ENCODE measurements around the gene PANX1.

Gene PANX1

GRCh38 chr11:94129512-94130297, 1.1 kb downstream of the PANX1 start:
- DNase-seq, result no peak

GRCh38 chr11:94130298-94131046, 1.8 kb downstream of the PANX1 start:
- DNase-seq, result no peak

DNA sequence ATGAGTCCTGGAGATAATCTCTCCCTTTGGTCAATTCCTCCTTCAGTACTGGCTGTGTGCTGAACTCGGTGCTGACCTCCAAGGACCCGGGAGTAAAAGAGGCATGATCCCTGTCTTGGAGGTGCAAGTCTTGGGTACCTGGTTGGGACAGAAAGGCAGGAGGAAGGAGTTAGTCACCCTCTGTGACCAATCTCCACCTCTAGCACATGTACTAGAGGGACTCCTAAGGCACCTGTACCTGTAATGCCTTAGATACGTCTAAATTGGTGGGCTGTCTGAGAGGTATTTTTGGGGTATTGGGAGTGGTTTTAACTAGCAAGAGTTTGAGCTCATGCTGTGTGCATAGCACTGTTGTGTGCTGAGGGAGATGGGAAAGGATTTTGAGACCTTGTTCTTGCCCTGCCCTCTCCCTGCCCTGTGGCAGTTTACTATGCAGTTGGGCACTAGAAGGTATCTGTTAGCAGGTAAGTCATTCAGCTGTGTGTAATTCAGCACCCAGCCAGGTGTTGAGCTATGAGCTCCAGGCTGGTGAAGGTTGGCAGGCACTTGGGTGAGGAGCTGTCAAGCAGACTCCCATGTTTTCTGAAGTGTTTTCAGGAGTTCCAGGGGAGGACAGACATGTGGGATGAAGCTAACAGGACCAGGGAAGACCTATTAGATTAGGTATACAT, 2.5 kb downstream of the PANX1 start:
- DNase-seq, result no peak

DNA sequence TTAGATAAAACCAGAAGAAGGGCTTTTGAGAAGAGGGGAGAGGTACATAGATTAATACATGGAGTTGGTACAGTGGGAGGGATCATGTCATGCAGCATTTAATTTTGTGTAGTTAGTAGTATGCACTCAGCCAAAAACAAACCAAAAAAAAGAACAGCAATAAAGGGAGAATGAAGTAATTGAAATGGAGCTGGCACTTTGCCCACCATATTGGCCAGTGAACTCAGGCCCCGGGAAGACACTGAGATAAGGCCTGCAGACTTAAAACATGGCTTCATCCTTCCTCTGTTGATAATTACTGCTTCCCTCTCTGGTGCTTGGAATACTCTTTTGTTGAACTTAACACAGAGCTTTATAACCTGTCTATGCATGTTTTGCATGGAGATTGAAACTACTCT, 3.1 kb downstream of the PANX1 start:
- DNase-seq, result no peak

GRCh38 chr11:94132152-94132558, 3.5 kb downstream of the PANX1 start:
- DNase-seq, result no peak

- DNase-seq, result no peak
Observed at GRCh38 chr11:94132823-94133408, 4.3 kb downstream of the PANX1 start.

DNA sequence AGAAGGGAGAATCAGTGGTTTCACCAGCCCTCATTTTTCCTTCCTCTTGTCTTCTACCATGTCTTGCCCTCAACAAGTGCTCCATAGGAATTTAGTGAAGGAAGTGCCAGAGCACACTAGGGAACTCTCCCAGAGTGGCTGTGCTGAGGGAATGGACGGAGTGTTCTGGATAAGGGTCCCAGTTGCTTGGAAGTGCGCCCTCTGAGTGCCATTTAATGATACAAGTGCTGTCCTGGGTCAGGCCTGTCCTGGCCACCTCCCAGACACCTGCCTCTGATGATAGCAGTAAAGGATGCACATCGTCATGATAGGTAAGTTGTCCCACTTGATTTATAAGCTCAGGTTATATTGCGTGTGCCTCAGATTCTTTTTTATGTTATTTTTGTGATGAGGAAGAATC, 5.1 kb downstream of the PANX1 start:
- DNase-seq, result no peak

DNA sequence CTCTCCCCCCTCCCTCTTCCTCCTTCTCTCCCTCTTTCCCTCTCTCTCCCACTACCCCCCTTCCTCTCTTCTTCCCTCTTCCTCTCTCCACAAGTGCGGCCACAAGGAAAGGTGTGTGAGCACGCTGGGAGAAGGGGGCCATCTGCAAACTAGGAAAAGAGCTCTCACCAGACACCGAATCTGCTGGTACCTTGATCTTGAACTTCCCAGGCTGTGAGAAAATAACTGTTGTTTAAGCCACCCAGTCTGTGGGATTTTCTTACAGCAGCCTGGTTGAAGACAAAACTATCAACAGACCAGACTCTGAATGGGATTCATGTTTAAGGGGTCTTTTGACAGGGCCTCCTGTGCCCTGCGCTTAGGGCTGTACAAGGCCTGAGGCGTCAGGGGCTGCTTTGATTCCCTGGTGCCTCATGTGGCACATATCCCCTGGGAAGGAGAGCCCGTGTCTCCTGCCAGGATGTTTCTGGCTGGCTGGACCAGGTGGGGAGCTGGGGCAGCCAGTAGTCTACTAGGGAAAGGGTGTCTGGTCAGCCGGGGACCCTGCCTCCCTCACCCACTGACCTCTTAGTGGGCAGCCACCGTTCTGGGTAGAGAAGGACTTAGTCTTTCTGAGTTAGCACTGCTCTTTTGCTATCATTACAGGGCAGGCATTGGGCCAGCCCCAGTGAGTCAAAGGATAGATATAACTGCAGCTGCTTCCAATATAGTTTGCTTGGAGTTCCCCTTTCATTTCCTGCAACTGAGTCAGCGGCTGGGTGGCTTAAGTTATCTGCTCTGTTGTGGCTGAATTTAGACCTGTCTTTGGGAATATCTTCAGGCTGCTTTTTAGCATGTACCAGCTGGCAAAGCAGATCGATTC, 6.2 kb downstream of the PANX1 start:
- peak; percentile 23 to 84 for DNase-seq

DNA sequence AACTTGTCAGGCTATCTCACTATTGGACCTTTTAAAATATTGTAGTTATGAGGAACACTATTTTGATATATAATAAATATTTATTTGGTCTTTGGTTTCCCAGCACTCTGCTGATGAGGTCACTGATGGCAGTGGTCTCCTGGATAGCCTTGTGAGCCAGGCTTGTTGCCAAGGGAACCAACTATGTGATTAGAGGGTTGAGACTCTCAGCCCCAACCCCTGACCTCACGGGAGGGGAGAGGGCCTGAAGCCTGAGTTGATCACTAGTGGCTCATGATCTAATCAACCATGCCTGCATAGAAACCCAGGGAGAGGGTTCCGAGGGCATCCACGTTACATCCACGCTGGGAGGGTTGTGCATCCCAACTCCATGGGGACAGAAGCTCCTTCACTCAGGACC, 10.8 kb downstream of the PANX1 start:
- no peak for DNase-seq

GRCh38 chr11:94140154-94140655, 11.6 kb downstream of the PANX1 start:
- no peak for DNase-seq

- DNase-seq, result no peak
Observed at GRCh38 chr11:94141511-94142307, 13.1 kb downstream of the PANX1 start.

- DNase-seq, result no peak
Observed at GRCh38 chr11:94142308-94143281, 14.0 kb downstream of the PANX1 start.

GRCh38 chr11:94144216-94144615, 15.6 kb downstream of the PANX1 start:
- DNase-seq, result no peak

DNA sequence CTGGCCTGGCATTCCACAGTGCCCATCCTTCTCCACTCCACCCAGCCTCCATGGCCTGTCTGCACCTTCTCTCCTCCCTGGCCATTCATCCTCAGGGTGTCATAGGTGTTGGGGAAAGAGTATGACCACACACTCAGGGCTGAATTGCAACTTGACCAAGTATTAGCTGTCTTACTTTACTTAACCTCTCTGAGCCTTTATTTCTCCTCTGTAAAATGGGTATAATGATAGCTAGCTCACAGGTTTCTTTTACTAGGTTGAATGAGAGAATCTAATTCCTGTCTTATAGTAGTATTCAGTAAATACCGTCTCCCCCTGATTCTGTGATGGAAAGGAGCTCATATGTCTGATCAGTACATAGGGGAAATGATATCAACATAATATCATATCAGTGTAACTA, 16.0 kb downstream of the PANX1 start:
- no peak for DNase-seq

GRCh38 chr11:94145431-94145830, 16.8 kb downstream of the PANX1 start:
- DNase-seq, result no peak

DNA sequence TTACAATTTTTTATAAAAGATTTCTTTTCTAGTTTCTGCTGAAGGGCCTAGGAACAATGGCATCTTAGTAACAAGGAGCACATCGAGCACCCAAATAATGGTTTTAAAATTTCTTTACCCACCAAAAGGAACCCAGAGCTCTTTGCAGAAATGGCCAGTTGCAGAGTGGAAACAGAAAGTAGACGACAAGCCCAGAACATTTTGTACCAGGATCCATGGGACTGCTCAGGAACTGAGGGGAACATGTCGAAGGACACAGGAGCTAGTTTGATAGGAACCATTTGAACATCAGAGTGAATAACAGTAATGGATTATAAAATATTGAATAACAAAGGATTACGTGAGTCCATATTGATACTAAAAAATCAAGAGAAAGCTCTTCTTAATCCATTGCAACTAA, 17.3 kb downstream of the PANX1 start:
- DNase-seq, result no peak

- no peak for DNase-seq
Observed at GRCh38 chr11:94147433-94147845, 18.8 kb downstream of the PANX1 start.

- DNase-seq, result no peak
Observed at GRCh38 chr11:94148189-94148588, 19.5 kb downstream of the PANX1 start.

- DNase-seq, result no peak
Observed at GRCh38 chr11:94149431-94150017, 20.9 kb downstream of the PANX1 start.

DNA sequence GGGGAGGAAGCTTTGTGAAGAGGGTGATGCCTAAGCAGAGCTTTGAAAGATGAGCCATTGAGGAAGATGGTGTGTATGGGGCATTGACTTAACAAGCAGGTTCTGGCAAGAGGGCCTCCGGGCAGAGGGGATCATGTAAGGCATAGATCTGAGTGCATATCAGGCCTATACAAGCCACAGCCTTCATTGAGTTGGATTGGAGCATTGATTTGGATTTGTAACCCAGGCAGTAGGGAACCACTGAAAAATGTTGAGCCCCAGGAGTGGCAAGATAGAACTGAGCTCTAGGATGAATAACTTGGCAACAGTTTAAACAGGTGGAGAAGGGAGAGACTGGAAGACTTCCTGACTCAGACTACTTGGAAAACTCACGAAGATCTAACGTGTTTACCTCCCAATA, 21.4 kb downstream of the PANX1 start:
- DNase-seq, result no peak

Data from bone marrow (tissue), 2 donors.